HEK293 (cell line): ENCODE measurements around the gene DIPK1C.

Source experiments
- CTCF ChIA-PET: fragments of 350-600 bp; formaldehyde crosslinking; extraction: SDS; loops from one replicate; lab custom pipeline; 2021; ENCODE audit warnings: antibody characterized with exemption; lab: Yijun Ruan, JAX
- POLR2A ChIA-PET: fragments of 300-600 bp; formaldehyde crosslinking; extraction: SDS; loops from one replicate; lab custom pipeline; 2020; ENCODE audit warnings: antibody characterized with exemption, inconsistent platforms; lab: Yijun Ruan, JAX
- H3K27ac ChIP-seq: fragments of 200-500 bp; sonication (Bioruptor generic); 2 replicates; pipeline ENCODE4 v1.5.1; 2014; ENCODE audit warnings: low read depth, low read length, control low read depth, inconsistent platforms; ENCODE audit errors: extremely low read depth
- H3K36me3 ChIP-seq, 2 experiments: fragments of 200-500 bp in 1 of 2; sonication (Bioruptor generic) in 1 of 2; 1 replicate in 1 of 2; 2 replicates in 1 of 2; pipeline ENCODE4 v1.5.1; 2014 to 2017; ENCODE audit warnings: inconsistent platforms in 2 of 2, low read length in 2 of 2; ENCODE audit not compliant: control insufficient read depth in 2 of 2, insufficient read depth in 1 of 2
- H3K4me1 ChIP-seq: fragments of 200-500 bp; sonication (Bioruptor generic); 2 replicates; pipeline ENCODE4 v1.5.1; 2014; ENCODE audit warnings: mild to moderate bottlenecking, low read length, inconsistent platforms; ENCODE audit not compliant: control insufficient read depth, insufficient read depth
- H3K4me3 ChIP-seq: 2 replicates; pipeline ENCODE4 v1.5.1; 2011; ENCODE audit warnings: low read depth, mild to moderate bottlenecking, control low read depth, low read length, moderate library complexity
- H3K9me3 ChIP-seq: fragments of 200-500 bp; sonication (Bioruptor generic); 2 replicates; pipeline ENCODE4 v1.5.1; 2014; ENCODE audit warnings: low read depth, low read length, inconsistent platforms; ENCODE audit not compliant: control insufficient read depth, insufficient read depth
- EGR2 ChIP-seq: fragments of 450-650 bp; formaldehyde crosslinking; IDR thresholded peaks from 2 replicates; pipeline ENCODE4 v1.5.1; 2016; ENCODE audit warnings: low read depth, missing biosample characterization, missing genetic modification characterization
- KLF1 ChIP-seq: fragments of 450-650 bp; formaldehyde crosslinking; IDR thresholded peaks from 2 replicates; pipeline ENCODE4 v1.5.1; 2016; ENCODE audit warnings: missing biosample characterization, missing genetic modification characterization
- KLF9 ChIP-seq: fragments of 450-650 bp; formaldehyde crosslinking; IDR thresholded peaks from 2 replicates; pipeline ENCODE4 v1.5.1; 2016; ENCODE audit warnings: missing biosample characterization, missing genetic modification characterization, low read depth
- PATZ1 ChIP-seq: fragments of 450-650 bp; formaldehyde crosslinking; IDR thresholded peaks from 2 replicates; pipeline ENCODE4 v1.5.1; 2016; ENCODE audit warnings: missing biosample characterization, missing genetic modification characterization
- SALL2 ChIP-seq: fragments of 450-650 bp; formaldehyde crosslinking; IDR thresholded peaks from 2 replicates; pipeline ENCODE4 v1.5.0; 2017; ENCODE audit warnings: missing biosample characterization, mild to moderate bottlenecking, missing genetic modification characterization, borderline replicate concordance
- SP7 ChIP-seq: fragments of 450-650 bp; formaldehyde crosslinking; IDR thresholded peaks from 2 replicates; pipeline ENCODE4 v1.5.1; 2016; ENCODE audit warnings: missing biosample characterization, missing genetic modification characterization
- YY2 ChIP-seq: fragments of 450-650 bp; formaldehyde crosslinking; IDR thresholded peaks from 2 replicates; pipeline ENCODE4 v1.5.1; 2016; ENCODE audit warnings: missing biosample characterization, missing genetic modification characterization
- ZFP41 ChIP-seq: fragments of 450-650 bp; formaldehyde crosslinking; IDR thresholded peaks from 2 replicates; pipeline ENCODE4 v1.5.1; 2016; ENCODE audit warnings: missing biosample characterization, missing genetic modification characterization, borderline replicate concordance
- ZNF132 ChIP-seq: fragments of 450-650 bp; formaldehyde crosslinking; IDR thresholded peaks from 2 replicates; pipeline ENCODE4 v1.5.1; 2017; ENCODE audit warnings: missing biosample characterization, missing genetic modification characterization, borderline replicate concordance
- ZNF202 ChIP-seq: fragments of 450-650 bp; formaldehyde crosslinking; IDR thresholded peaks from 2 replicates; pipeline ENCODE4 v1.5.1; 2016; ENCODE audit warnings: missing biosample characterization, missing genetic modification characterization, borderline replicate concordance
- ZNF223 ChIP-seq: fragments of 450-650 bp; formaldehyde crosslinking; IDR thresholded peaks from 2 replicates; pipeline ENCODE4 v1.5.1; 2016; ENCODE audit warnings: missing biosample characterization, missing genetic modification characterization
- ZNF366 ChIP-seq: fragments of 450-650 bp; formaldehyde crosslinking; conservative IDR thresholded peaks from 2 replicates; pipeline ENCODE4 v1.5.1; 2016; ENCODE audit warnings: missing biosample characterization, missing genetic modification characterization
- ZNF391 ChIP-seq: fragments of 450-650 bp; formaldehyde crosslinking; IDR thresholded peaks from 2 replicates; pipeline ENCODE4 v1.5.1; 2016; ENCODE audit warnings: low read depth, missing biosample characterization, missing genetic modification characterization, borderline replicate concordance
- ZNF394 ChIP-seq: fragments of 450-650 bp; formaldehyde crosslinking; IDR thresholded peaks from 2 replicates; pipeline ENCODE4 v1.5.1; 2016; ENCODE audit warnings: missing biosample characterization, missing genetic modification characterization, mild to moderate bottlenecking, moderate library complexity, borderline replicate concordance
- ZNF416 ChIP-seq: fragments of 450-650 bp; formaldehyde crosslinking; IDR thresholded peaks from 2 replicates; pipeline ENCODE4 v1.5.1; 2016; ENCODE audit warnings: missing biosample characterization, missing genetic modification characterization
- ZNF423 ChIP-seq: fragments of 450-650 bp; formaldehyde crosslinking; IDR thresholded peaks from 2 replicates; pipeline ENCODE4 v1.5.1; 2016; ENCODE audit warnings: missing biosample characterization, missing genetic modification characterization
- ZNF488 ChIP-seq: fragments of 450-650 bp; formaldehyde crosslinking; IDR thresholded peaks from 2 replicates; pipeline ENCODE4 v1.5.1; 2016; ENCODE audit warnings: missing biosample characterization, missing genetic modification characterization
- ZNF544 ChIP-seq: fragments of 450-650 bp; formaldehyde crosslinking; IDR thresholded peaks from 2 replicates; pipeline ENCODE4 v1.5.0; 2017; ENCODE audit warnings: missing biosample characterization, missing genetic modification characterization
- ZNF548 ChIP-seq: fragments of 450-650 bp; formaldehyde crosslinking; IDR thresholded peaks from 2 replicates; pipeline ENCODE4 v1.5.1; 2016; ENCODE audit warnings: missing biosample characterization, missing genetic modification characterization
- ZNF558 ChIP-seq: fragments of 450-650 bp; formaldehyde crosslinking; IDR thresholded peaks from 2 replicates; pipeline ENCODE4 v1.5.1; 2016; ENCODE audit warnings: missing biosample characterization, missing genetic modification characterization
- ZNF561 ChIP-seq: fragments of 450-650 bp; IDR thresholded peaks from 2 replicates; pipeline ENCODE4 v1.5.1; 2018; ENCODE audit warnings: missing biosample characterization, missing genetic modification characterization, borderline replicate concordance
- ZNF621 ChIP-seq: fragments of 450-650 bp; formaldehyde crosslinking; IDR thresholded peaks from 2 replicates; pipeline ENCODE4 v1.5.1; 2017; ENCODE audit warnings: missing biosample characterization, missing genetic modification characterization
- ZNF692 ChIP-seq: fragments of 450-650 bp; formaldehyde crosslinking; IDR thresholded peaks from 2 replicates; pipeline ENCODE4 v1.5.1; 2016; ENCODE audit warnings: missing biosample characterization, missing genetic modification characterization
- ZNF701 ChIP-seq: fragments of 450-650 bp; formaldehyde crosslinking; IDR thresholded peaks from 2 replicates; pipeline ENCODE4 v1.5.1; 2016; ENCODE audit warnings: missing biosample characterization, missing genetic modification characterization
- TF ChIP-seq, protein P1 (sequence below): fragments of 450-650 bp; IDR thresholded peaks from 2 replicates; pipeline ENCODE4 v1.5.1; 2018; ENCODE audit warnings: missing biosample characterization, mild to moderate bottlenecking, missing genetic modification characterization
- TF ChIP-seq, protein P2 (sequence below): fragments of 450-650 bp; formaldehyde crosslinking; IDR thresholded peaks from 2 replicates; pipeline ENCODE4 v1.5.1; 2016; ENCODE audit warnings: missing biosample characterization, missing genetic modification characterization
- TF ChIP-seq, protein P3 (sequence below): fragments of 450-650 bp; formaldehyde crosslinking; IDR thresholded peaks from 2 replicates; pipeline ENCODE4 v1.5.1; 2016; ENCODE audit warnings: missing biosample characterization, missing genetic modification characterization

Gene DIPK1C

GRCh38 chr18:74413836-74414235 lies 43.3 kb downstream of the DIPK1C start:
- Histone ChIP-seq H3K4me1 (no peaks in the 10 kb centered on the region), H3K36me3 (no peaks in the 10 kb centered on the region), H3K4me3 (no peak overlapping the region), H3K9me3 (no peaks in the 10 kb centered on the region)
- ChIA-PET CTCF (interaction anchor here (1.4 kb wide), 1 partner anchor 138 kb away, joined by 4 read pairs; no protein-coding TSS in a partner anchor), POLR2A (no interaction called here)
- no peak for TF ChIP-seq ZNF223 (tag by site-specific recombination)
- TF ChIP-seq ZNF394: no peak
- TF ChIP-seq SALL2 (tag by site-specific recombination): no peak
- TF ChIP-seq ZNF132 (tag by site-specific recombination): no peak
- no peak for TF ChIP-seq EGR2 (tag by site-specific recombination)
- no peak for TF ChIP-seq PATZ1 (tag by site-specific recombination)
- TF ChIP-seq ZNF692: no peak
- no peak for TF ChIP-seq ZNF202 (tag by site-specific recombination)
- TF ChIP-seq, protein P1, sequence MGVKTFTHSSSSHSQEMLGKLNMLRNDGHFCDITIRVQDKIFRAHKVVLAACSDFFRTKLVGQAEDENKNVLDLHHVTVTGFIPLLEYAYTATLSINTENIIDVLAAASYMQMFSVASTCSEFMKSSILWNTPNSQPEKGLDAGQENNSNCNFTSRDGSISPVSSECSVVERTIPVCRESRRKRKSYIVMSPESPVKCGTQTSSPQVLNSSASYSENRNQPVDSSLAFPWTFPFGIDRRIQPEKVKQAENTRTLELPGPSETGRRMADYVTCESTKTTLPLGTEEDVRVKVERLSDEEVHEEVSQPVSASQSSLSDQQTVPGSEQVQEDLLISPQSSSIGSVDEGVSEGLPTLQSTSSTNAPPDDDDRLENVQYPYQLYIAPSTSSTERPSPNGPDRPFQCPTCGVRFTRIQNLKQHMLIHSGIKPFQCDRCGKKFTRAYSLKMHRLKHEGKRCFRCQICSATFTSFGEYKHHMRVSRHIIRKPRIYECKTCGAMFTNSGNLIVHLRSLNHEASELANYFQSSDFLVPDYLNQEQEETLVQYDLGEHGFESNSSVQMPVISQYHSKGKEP: no peak
- no peak for TF ChIP-seq ZNF366
- TF ChIP-seq ZNF558 (tag by site-specific recombination): no peak
- TF ChIP-seq ZFP41 (tag by site-specific recombination): no peak
- TF ChIP-seq, all 188 proteins: peak for 0
- no peak overlapping the region for H3K27ac ChIP-seq

- ChIA-PET CTCF (no interaction called here), POLR2A (interaction anchor here (0.6 kb wide), 1 partner anchor 1252 kb away, joined by 3 read pairs; no protein-coding TSS in a partner anchor)
- no peak for TF ChIP-seq ZNF621 (tag by site-specific recombination)
- no peak for TF ChIP-seq SP7
- TF ChIP-seq ZNF701 (tag by site-specific recombination): no peak
- no peak for TF ChIP-seq ZNF561 (tag by site-specific recombination)
- TF ChIP-seq ZNF544: no peak
- TF ChIP-seq, protein P2, sequence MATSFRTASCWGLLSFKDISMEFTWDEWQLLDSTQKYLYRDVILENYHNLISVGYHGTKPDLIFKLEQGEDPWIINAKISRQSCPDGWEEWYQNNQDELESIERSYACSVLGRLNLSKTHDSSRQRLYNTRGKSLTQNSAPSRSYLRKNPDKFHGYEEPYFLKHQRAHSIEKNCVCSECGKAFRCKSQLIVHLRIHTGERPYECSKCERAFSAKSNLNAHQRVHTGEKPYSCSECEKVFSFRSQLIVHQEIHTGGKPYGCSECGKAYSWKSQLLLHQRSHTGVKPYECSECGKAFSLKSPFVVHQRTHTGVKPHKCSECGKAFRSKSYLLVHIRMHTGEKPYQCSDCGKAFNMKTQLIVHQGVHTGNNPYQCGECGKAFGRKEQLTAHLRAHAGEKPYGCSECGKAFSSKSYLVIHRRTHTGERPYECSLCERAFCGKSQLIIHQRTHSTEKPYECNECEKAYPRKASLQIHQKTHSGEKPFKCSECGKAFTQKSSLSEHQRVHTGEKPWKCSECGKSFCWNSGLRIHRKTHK (tag by site-specific recombination): no peak
- no peak for TF ChIP-seq ZNF391
- TF ChIP-seq ZNF416 (tag by site-specific recombination): no peak
- TF ChIP-seq ZNF488 (tag by site-specific recombination): no peak
- no peak for TF ChIP-seq KLF9
- TF ChIP-seq ZNF423 (tag by site-specific recombination): no peak
- no peak for TF ChIP-seq ZNF548 (tag by site-specific recombination)
- no peak for TF ChIP-seq KLF1 (tag by site-specific recombination)
- TF ChIP-seq, protein P3, sequence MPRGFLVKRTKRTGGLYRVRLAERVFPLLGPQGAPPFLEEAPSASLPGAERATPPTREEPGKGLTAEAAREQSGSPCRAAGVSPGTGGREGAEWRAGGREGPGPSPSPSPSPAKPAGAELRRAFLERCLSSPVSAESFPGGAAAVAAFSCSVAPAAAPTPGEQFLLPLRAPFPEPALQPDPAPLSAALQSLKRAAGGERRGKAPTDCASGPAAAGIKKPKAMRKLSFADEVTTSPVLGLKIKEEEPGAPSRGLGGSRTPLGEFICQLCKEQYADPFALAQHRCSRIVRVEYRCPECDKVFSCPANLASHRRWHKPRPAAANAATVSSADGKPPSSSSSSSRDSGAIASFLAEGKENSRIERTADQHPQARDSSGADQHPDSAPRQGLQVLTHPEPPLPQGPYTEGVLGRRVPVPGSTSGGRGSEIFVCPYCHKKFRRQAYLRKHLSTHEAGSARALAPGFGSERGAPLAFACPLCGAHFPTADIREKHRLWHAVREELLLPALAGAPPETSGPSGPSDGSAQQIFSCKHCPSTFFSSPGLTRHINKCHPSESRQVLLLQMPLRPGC (tag by site-specific recombination): no peak
- no peak for TF ChIP-seq YY2 (tag by site-specific recombination)
These were observed 44.8 kb downstream of the DIPK1C start for GRCh38 chr18:74412116-74412880.

More at GRCh38 chr18:74412116-74412880, 44.8 kb downstream of the DIPK1C start:
- Histone ChIP-seq H3K36me3 (no peaks in the 10 kb centered on the region), H3K9me3 (no peaks in the 10 kb centered on the region), H3K4me1 (no peaks in the 10 kb centered on the region), H3K4me3 (no peak overlapping the region), H3K27ac (no peak overlapping the region)
